SH-SY5Y (cell line): Measurements from ENCODE around the gene SPACDR.

Experiments
- GATA2 ChIP-seq: IDR thresholded peaks from 2 replicates; pipeline ENCODE4 v1.6.1; 2011; ENCODE audit warnings: mild to moderate bottlenecking, low read depth, low read length
- GATA3 ChIP-seq: IDR thresholded peaks from 2 replicates; pipeline ENCODE4 v1.6.1; 2011; ENCODE audit warnings: low read depth, mild to moderate bottlenecking, low read length, moderate library complexity

DNA sequence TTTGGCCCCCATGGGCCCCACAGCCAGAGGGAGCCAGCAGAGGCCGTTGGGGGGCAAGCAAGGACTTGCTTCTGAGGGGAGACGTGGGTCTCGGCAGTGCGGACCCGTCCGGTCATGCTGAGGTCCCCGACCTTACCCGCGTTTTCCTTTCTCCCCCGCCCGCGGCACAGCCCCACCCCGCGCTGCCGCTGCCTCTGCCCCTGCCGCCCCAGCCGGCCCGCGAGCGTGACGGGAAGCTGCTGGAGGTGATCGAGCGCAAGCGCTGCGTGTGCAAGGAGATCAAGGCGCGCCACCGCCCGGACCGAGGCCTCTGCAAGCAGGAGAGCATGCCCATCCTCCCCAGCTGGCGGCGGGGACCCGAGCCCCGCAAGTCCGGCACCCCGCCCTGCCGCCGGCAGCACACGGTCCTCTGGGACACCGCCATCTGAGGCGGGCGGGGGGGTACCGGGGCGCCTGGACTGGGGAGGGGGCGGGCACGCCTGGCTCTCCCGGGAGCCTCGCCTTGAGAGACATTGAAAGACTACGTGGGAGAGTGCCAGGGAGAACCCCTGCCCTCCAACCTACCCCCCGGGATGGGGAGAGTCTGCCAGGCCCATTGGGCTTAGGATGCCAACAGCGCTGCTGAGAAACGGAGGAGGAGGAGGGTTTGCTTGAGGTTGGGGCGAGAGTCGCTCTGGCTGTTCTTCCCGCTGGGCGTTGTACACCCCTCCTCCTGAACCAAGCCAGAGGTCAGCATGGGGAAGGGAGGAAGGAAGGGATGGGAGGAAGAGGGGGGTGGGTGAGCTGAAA lies 29.6 kb upstream of the SPACDR start:
- TF ChIP-seq GATA3 = no peak
- TF ChIP-seq GATA2 = no peak
